ENCODE measurements around the gene HRK. TPM values are rescaled to one million over a fixed set of nuclear protein-coding genes. Genes with fewer than 3 reads are reported as not detected.

The HRK gene
- total RNA-seq, 1 donor from 2014 or later, result 0.18 TPM

DNA sequence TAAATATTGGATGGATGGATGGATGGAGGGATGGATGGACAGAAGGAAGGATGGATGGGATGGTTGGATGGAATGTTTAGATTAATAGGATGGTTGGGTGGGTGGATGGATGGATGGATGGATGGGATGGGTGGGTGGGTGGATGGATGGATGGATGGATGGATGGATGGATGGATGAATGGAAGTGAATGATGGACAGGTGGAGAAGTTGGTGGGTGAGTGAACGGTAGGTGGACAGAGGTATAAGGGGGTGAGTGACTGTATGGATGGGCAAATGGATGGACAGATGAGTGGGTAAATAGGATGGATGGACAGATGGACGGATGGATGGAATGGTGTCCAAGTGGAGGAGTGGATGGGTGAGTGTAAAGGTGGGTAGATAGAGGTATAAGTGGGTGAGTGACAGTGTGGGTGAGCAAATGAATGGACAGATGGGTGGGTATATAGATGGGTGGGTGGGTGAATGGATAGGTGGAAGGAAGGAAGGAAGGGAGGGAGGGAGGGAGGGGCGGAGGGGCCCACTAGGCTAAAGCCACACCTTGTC is 41.9 kb downstream of the HRK start:
- no peaks in the 10 kb centered on the region for H3K27me3 ChIP-seq (ENCODE audit: low read depth)
- DNase-seq (no peak), ATAC-seq (no peak)
- no peaks in the 10 kb centered on the region for H3K9me3 ChIP-seq
- no peak overlapping the region for H3K4me3 ChIP-seq
- H3K36me3 ChIP-seq, result no peaks in the 10 kb centered on the region
- intact Hi-C loops (cut with DNase I), result no loop called here
- TF ChIP-seq, protein P1, sequence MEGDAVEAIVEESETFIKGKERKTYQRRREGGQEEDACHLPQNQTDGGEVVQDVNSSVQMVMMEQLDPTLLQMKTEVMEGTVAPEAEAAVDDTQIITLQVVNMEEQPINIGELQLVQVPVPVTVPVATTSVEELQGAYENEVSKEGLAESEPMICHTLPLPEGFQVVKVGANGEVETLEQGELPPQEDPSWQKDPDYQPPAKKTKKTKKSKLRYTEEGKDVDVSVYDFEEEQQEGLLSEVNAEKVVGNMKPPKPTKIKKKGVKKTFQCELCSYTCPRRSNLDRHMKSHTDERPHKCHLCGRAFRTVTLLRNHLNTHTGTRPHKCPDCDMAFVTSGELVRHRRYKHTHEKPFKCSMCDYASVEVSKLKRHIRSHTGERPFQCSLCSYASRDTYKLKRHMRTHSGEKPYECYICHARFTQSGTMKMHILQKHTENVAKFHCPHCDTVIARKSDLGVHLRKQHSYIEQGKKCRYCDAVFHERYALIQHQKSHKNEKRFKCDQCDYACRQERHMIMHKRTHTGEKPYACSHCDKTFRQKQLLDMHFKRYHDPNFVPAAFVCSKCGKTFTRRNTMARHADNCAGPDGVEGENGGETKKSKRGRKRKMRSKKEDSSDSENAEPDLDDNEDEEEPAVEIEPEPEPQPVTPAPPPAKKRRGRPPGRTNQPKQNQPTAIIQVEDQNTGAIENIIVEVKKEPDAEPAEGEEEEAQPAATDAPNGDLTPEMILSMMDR (IDR thresholded peaks at IDR 0.05), result no peak
- H3K27ac ChIP-seq, result no peak overlapping the region
- no peaks in the 10 kb centered on the region for H3K4me1 ChIP-seq

- ATAC-seq (no peak), DNase-seq (no peak)
- TF ChIP-seq, protein P1 (IDR thresholded peaks at IDR 0.05), result no peak
- H3K27ac ChIP-seq, result no peak overlapping the region
- H3K4me1 ChIP-seq, result no peaks in the 10 kb centered on the region
- H3K9me3 ChIP-seq, result no peaks in the 10 kb centered on the region
- H3K27me3 ChIP-seq (ENCODE audit: low read depth), result no peaks in the 10 kb centered on the region
- H3K4me3 ChIP-seq, result no peak overlapping the region
- H3K36me3 ChIP-seq, result no peaks in the 10 kb centered on the region
- intact Hi-C loops (cut with DNase I), result no loop called here
Measured at GRCh38 chr12:116838365-116838764, 42.9 kb downstream of the HRK start.

DNA sequence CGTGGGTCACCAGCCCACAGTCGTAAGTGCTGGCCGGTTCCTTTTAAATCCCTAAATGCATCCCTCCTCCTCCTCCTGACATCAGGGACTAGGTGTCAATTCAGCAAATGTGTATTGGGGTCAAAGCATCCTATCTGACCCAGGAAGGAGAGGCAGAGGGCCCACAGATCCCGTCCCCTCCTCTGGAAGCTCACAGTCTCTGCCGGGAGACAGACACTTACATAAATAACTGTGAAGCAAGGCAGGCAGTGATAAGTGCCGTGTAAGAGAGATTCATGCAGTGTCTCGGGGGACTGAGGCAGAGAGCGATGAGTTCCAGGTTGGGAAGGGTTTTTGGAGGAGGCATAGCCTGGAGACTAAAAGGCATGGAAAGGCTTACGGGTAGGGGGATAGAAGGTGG is 44.1 kb downstream of the HRK start:
- H3K27me3 ChIP-seq (ENCODE audit: low read depth), result no peaks in the 10 kb centered on the region
- no peak for ATAC-seq
- H3K27ac ChIP-seq, result no peak overlapping the region
- H3K9me3 ChIP-seq, result no peaks in the 10 kb centered on the region
- no peaks in the 10 kb centered on the region for H3K36me3 ChIP-seq
- intact Hi-C loops (cut with DNase I), result no loop called here
- no peak for DNase-seq
- TF ChIP-seq, protein P1 (IDR thresholded peaks at IDR 0.05), result no peak
- no peaks in the 10 kb centered on the region for H3K4me1 ChIP-seq
- no peak overlapping the region for H3K4me3 ChIP-seq

- intact Hi-C loops (cut with DNase I), result no loop called here
- ATAC-seq (no peak), DNase-seq (no peak)
- H3K9me3 ChIP-seq, result no peaks in the 10 kb centered on the region
- no peaks in the 10 kb centered on the region for H3K27me3 ChIP-seq (ENCODE audit: low read depth)
- no peak overlapping the region for H3K27ac ChIP-seq
- no peaks in the 10 kb centered on the region for H3K4me1 ChIP-seq
- no peaks in the 10 kb centered on the region for H3K36me3 ChIP-seq
- TF ChIP-seq, protein P1 (IDR thresholded peaks at IDR 0.05), result no peak
- no peak overlapping the region for H3K4me3 ChIP-seq
Measured at GRCh38 chr12:116835484-116835883, 45.8 kb downstream of the HRK start.

DNA sequence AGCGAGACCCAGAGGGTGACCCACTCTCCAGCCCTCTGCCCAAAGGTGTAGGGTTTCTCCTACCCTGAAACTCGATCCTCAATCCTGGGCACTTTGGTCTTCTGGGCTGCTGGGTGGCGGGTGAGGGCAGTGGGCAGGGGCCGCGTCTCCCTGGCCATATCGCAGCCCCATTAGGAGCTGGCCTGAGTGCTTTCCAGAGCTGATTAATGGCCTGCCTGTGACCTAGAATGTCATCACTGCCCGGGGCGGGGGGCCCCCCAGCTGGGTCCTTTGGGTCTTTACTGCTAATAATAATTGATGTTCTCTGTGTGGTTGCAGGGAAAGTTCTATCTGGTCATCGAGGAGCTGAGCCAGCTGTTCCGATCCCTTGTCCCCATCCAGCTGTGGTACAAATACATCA is 47.8 kb downstream of the HRK start:
- TF ChIP-seq, protein P1 (IDR thresholded peaks at IDR 0.05), result no peak
- H3K27me3 ChIP-seq (ENCODE audit: low read depth), result no peaks in the 10 kb centered on the region
- H3K27ac ChIP-seq, result no peak overlapping the region
- no peak for ATAC-seq
- no peaks in the 10 kb centered on the region for H3K9me3 ChIP-seq
- no peaks in the 10 kb centered on the region for H3K4me1 ChIP-seq
- DNase-seq, result no peak
- H3K36me3 ChIP-seq, result no peaks in the 10 kb centered on the region
- intact Hi-C loops (cut with DNase I), result no loop called here
- no peak overlapping the region for H3K4me3 ChIP-seq

- intact Hi-C loops (cut with DNase I), result no loop called here
- TF ChIP-seq, protein P1 (IDR thresholded peaks at IDR 0.05), result no peak
- no peaks in the 10 kb centered on the region for H3K9me3 ChIP-seq
Measured at GRCh38 chr12:116832353-116832752, 48.9 kb downstream of the HRK start.

More at GRCh38 chr12:116832353-116832752, 48.9 kb downstream of the HRK start:
- no peaks in the 10 kb centered on the region for H3K4me1 ChIP-seq
- H3K27me3 ChIP-seq (ENCODE audit: low read depth), result no peaks in the 10 kb centered on the region
- no peak for ATAC-seq
- no peaks in the 10 kb centered on the region for H3K36me3 ChIP-seq
- DNase-seq, result no peak
- H3K4me3 ChIP-seq, result no peak overlapping the region
- H3K27ac ChIP-seq, result no peak overlapping the region
